Stimulated activated effector memory CD8-positive, alpha-beta T cell treated with anti-CD3 and anti-CD28 coated beads, Interleukin-12 subunit alpha, Interleukin-12 subunit beta, amount 100 ng/mL, for 72 hours (primary cell): ENCODE data around the gene PUS1.
A peak's percentile ranks its signal among the peaks of the same experiment; 100 is the strongest.

ENCODE experiments used
- ATAC-seq: fragments of 150-1000 bp; cut with Tn5 transposase; 2 replicates; pipeline ENCODE4 v1.10.0; 2021
- DNase-seq, 2 donors: peaks; one replicate each; pipeline ENCODE4 v3.0.0; 2021 to 2022; ENCODE audit warnings: low spot score in 2 of 2
- H3K27ac Mint-ChIP-seq: one replicate; pipeline ENCODE4 v1.8.0; 2022; ENCODE audit warnings: mild to moderate bottlenecking, mixed read lengths
- H3K36me3 Mint-ChIP-seq: one replicate; pipeline ENCODE4 v1.8.0; 2022; ENCODE audit warnings: mild to moderate bottlenecking, mixed read lengths
- H3K4me1 Mint-ChIP-seq: one replicate; pipeline ENCODE4 v1.8.0; 2022; ENCODE audit warnings: mixed read lengths
- H3K4me3 Mint-ChIP-seq: one replicate; pipeline ENCODE4 v1.8.0; 2022; ENCODE audit warnings: mild to moderate bottlenecking, mixed read lengths
- H3K9me3 Mint-ChIP-seq: one replicate; pipeline ENCODE4 v1.8.0; 2022; ENCODE audit warnings: mixed read lengths

PUS1 gene

GRCh38 chr12:131909752-131910219, 19.3 kb upstream of the PUS1 start:
- Mint-ChIP-seq H3K4me1 (peaks cover 8% of the 10 kb centered on the region), H3K36me3 (no peaks in the 10 kb centered on the region), H3K27ac (no peak overlapping the region), H3K4me3 (no peak overlapping the region), H3K9me3 (no peaks in the 10 kb centered on the region)
- DNase-seq (no peak), ATAC-seq (no peak)

GRCh38 chr12:131910302-131911027, 18.6 kb upstream of the PUS1 start:
- no peak overlapping the region for H3K27ac Mint-ChIP-seq
- no peaks in the 10 kb centered on the region for H3K36me3 Mint-ChIP-seq
- no peak overlapping the region for H3K4me3 Mint-ChIP-seq
- no peak for DNase-seq
- ATAC-seq, result no peak
- H3K4me1 Mint-ChIP-seq, result peaks cover 3% of the 10 kb centered on the region
- no peaks in the 10 kb centered on the region for H3K9me3 Mint-ChIP-seq

DNA sequence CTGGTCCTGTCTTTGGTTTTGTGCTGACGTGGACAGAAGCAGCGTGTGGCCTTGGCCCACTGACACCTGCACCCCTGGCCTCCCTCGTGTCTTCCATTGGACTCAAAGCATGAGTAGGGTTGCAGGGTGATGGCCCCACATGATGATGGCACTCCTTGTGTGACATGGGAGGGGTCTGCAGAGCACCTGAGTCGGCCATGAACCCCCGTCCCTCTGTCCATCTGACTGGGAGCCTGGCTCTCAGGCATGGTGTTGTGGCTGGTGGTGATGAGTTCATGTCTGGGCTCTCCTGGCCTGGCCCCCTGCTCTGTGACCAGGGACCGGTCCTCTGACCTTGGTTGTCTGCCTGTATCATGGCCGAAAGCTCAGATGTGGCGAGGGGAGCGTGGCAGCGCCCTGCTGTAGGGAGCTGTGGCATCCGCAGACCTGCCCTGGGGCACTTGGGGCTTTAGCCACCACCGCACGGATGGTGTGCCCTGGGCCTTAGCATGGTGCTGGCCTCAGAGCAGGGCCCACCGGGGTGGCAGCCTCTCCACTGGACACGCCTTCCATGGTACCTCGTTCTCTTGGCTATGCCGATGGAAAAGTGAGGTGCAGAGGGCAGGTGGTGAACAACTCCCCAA, 17.9 kb upstream of the PUS1 start:
- Mint-ChIP-seq H3K4me1 (no peaks in the 10 kb centered on the region), H3K36me3 (no peaks in the 10 kb centered on the region), H3K4me3 (no peak overlapping the region), H3K9me3 (no peaks in the 10 kb centered on the region), H3K27ac (no peak overlapping the region)
- no peak for ATAC-seq
- no peak for DNase-seq

GRCh38 chr12:131911851-131912477, 17.1 kb upstream of the PUS1 start:
- ATAC-seq (no peak), DNase-seq (no peak)
- no peak overlapping the region for H3K27ac Mint-ChIP-seq

DNA sequence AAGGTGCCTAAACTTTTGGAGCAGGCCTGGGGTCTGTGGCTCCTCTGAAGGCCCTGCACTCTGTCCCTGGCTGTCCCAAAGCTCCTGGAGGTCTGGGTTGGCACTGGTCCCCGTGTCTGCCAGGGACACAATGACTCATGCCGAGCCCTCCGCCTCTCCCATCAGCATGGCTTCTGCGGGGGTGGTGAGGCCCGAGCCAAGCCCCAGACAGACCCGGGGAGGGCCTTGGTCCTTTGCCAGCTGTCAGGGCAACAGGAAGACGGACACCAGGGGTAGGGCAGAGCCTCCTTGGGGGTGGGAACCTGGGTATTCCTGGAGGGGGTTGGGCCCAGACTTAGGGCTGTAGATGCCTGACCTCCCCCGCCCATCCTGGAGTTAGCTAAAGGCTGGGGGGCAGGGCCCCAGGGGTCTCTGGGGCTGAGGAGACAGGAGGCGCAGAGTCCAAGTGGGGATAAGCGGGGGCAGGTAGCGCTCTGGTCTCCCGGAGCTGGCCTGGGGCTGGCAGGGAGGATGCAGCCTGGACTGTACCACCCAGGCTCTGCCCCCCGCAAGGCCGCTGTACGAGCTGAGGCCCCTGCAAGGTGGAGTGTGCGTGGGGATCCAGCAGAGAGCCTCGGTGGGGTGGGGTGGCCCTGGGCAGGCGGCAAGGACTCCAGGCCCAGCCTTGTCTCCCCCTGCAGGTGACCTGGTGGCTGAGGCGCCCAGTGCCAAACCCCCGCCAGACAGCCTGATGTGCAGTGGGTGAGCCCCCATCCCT, 16.4 kb upstream of the PUS1 start:
- H3K27ac Mint-ChIP-seq, result no peak overlapping the region
- no peaks in the 10 kb centered on the region for H3K4me1 Mint-ChIP-seq
- DNase-seq (no peak), ATAC-seq (no peak)
- no peaks in the 10 kb centered on the region for H3K36me3 Mint-ChIP-seq
- H3K4me3 Mint-ChIP-seq, result no peak overlapping the region
- H3K9me3 Mint-ChIP-seq, result no peaks in the 10 kb centered on the region

More at GRCh38 chr12:131911851-131912477, 17.1 kb upstream of the PUS1 start:
- Mint-ChIP-seq H3K36me3 (no peaks in the 10 kb centered on the region), H3K4me3 (no peak overlapping the region), H3K9me3 (no peaks in the 10 kb centered on the region), H3K4me1 (no peaks in the 10 kb centered on the region)

GRCh38 chr12:131913666-131914065, 15.4 kb upstream of the PUS1 start:
- DNase-seq (no peak), ATAC-seq (no peak)
- Mint-ChIP-seq H3K4me1 (no peaks in the 10 kb centered on the region), H3K9me3 (no peaks in the 10 kb centered on the region), H3K4me3 (no peak overlapping the region), H3K27ac (no peak overlapping the region), H3K36me3 (no peaks in the 10 kb centered on the region)

DNA sequence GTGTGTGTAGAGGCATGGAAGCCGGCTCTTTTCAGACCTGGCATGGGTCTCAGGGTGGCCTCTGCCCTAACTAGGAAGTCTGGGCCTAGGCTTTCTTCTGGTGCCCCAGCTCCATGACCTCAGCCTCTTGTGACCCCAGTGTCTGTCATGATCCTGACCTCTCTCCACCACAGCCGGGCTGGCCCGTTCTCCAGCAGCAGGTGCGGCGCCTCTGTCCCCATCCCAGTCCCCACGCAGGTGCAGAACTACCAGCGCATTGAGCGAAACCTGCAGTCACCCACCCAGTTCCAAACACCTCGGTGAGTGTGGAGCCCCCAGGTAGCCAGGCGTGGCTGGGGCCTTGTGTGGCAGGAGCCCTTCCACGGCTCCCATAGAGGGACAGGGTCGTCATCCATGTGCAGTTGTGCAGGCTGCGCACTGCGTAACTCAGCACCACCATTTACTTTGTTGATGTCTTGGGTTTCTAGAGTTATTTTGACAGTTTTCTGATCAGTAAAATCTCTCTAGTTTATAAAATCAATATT, 14.8 kb upstream of the PUS1 start:
- Mint-ChIP-seq H3K4me1 (no peaks in the 10 kb centered on the region), H3K36me3 (no peaks in the 10 kb centered on the region), H3K4me3 (no peak overlapping the region), H3K27ac (peak overlapping the region; percentile 23), H3K9me3 (no peaks in the 10 kb centered on the region)
- DNase-seq (no peak), ATAC-seq (no peak)

DNA sequence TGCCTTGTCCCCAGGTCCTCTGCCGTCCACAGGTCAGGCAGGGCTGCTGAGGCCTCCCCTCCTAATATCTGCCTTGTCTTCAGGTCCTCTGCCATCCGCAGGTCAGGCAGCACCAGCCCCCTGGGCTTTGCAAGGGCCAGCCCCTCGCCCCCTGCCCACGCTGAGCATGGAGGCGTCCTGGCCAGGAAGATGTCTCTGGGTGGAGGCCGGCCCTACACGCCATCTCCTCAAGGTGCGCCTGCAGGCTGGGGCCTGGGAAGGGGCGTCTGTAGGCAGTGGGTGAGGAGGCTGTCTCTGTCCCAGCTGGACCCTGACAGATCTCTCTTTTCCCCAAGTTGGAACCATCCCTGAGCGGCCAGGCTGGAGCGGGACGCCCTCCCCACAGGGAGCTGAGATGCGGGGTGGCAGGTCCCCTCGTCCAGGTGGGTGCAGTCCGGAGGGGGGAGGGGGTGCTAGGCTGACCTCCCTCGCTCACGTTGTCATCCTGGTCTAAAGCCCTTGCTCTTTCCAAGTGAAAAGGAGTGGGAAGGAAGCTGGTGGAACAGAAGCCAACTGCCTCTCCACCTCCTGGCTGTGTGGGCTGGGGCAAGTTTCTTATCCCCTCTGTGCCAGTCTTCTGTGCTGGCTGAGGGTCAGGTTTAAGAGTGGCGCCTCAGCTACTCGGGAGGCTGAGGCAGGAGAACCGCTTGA, 13.9 kb upstream of the PUS1 start:
- peak overlapping the region; percentile 23 for H3K27ac Mint-ChIP-seq
- DNase-seq, result no peak
- peaks cover 1% of the 10 kb centered on the region for H3K36me3 Mint-ChIP-seq
- H3K4me1 Mint-ChIP-seq, result no peaks in the 10 kb centered on the region
- no peaks in the 10 kb centered on the region for H3K9me3 Mint-ChIP-seq
- ATAC-seq, result no peak
- H3K4me3 Mint-ChIP-seq, result no peak overlapping the region

DNA sequence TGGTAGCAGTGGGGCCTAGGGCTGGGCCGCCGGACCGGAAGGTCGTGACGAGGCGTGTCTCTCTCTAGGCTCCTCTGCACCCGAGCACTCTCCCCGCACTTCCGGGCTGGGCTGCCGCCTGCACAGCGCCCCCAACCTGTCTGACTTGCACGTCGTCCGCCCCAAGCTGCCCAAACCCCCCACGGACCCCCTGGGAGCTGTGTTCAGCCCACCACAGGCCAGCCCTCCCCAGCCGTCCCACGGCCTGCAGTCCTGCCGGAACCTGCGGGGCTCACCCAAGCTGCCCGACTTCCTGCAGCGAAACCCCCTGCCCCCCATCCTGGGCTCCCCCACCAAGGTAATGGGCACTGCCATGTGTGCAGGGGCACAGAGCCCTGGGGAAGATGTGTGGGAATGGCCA, 13.3 kb upstream of the PUS1 start:
- DNase-seq (no peak), ATAC-seq (no peak)
- H3K4me1 Mint-ChIP-seq, result no peaks in the 10 kb centered on the region

GRCh38 chr12:131916306-131917138, 12.6 kb upstream of the PUS1 start:
- Mint-ChIP-seq H3K4me1 (no peaks in the 10 kb centered on the region), H3K36me3 (peaks cover 7% of the 10 kb centered on the region), H3K27ac (no peak overlapping the region), H3K9me3 (no peaks in the 10 kb centered on the region), H3K4me3 (no peak overlapping the region)
- ATAC-seq (no peak), DNase-seq (no peak)

More for the DNA sequence above, 13.3 kb upstream of the PUS1 start:
- Mint-ChIP-seq H3K36me3 (peaks cover 7% of the 10 kb centered on the region), H3K27ac (no peak overlapping the region), H3K4me3 (no peak overlapping the region), H3K9me3 (no peaks in the 10 kb centered on the region)

GRCh38 chr12:131917139-131917710, 11.9 kb upstream of the PUS1 start:
- H3K27ac Mint-ChIP-seq, result no peak overlapping the region
- DNase-seq, result no peak
- no peak overlapping the region for H3K4me3 Mint-ChIP-seq
- H3K4me1 Mint-ChIP-seq, result no peaks in the 10 kb centered on the region
- ATAC-seq, result no peak
- peaks cover 7% of the 10 kb centered on the region for H3K36me3 Mint-ChIP-seq
- no peaks in the 10 kb centered on the region for H3K9me3 Mint-ChIP-seq

DNA sequence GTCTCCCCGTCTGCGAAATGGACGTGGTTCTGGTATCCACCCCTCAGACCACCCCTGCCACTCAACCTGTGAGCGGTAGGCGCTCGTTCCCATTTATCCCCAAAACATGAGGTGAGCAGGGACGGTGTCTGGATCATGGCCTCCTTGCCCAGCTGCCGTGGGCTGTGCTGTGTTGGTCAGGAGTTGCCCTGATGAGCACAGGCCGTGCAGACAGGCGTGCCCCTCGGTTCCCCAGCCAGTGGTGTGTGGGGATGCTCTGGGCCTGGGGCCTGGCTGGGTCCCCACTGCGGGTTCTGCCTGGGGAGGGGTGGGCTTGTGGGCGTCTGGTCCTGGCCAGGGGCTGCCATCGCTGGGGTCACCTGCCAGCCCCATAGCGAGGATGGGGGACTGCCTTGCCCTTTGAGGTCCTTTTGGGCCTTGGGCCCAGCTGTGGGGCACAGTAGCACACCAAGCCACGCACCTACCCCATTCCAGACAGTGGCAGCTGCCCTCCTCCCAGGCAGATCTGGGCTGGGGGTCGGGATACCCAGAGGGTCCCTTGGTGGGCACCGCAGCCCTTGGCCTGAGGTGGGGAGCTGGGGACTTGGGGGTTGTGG, 11.3 kb upstream of the PUS1 start:
- Mint-ChIP-seq H3K36me3 (peaks cover 7% of the 10 kb centered on the region), H3K27ac (no peak overlapping the region), H3K9me3 (no peaks in the 10 kb centered on the region), H3K4me1 (no peaks in the 10 kb centered on the region), H3K4me3 (no peak overlapping the region)
- no peak for ATAC-seq
- no peak for DNase-seq

- H3K4me1 Mint-ChIP-seq, result no peaks in the 10 kb centered on the region
- H3K27ac Mint-ChIP-seq, result no peak overlapping the region
- ATAC-seq, result no peak
- no peaks in the 10 kb centered on the region for H3K9me3 Mint-ChIP-seq
- no peak overlapping the region for H3K4me3 Mint-ChIP-seq
- DNase-seq, result no peak
- peaks cover 7% of the 10 kb centered on the region for H3K36me3 Mint-ChIP-seq
Observed at GRCh38 chr12:131918311-131919050, 10.6 kb upstream of the PUS1 start.
